Kasumi-1 (cell line): ENCODE data around the gene EPC2.
"Not testable (repeated sequence)": the region's sequence is repeated elsewhere in the genome, so short reads cannot be mapped to it uniquely, and the experiment has no call there.

Experiments used
- DNase-seq, 2 experiments: peaks; one replicate each; lab custom pipeline; 2025; lab: John Stamatoyannopoulos, UW

The EPC2 gene

GRCh38 chr2:148721991-148722777 is 77.6 kb downstream of the EPC2 start:
- no peak for DNase-seq

GRCh38 chr2:148725564-148725963 is 81.0 kb downstream of the EPC2 start:
- DNase-seq, result peak in 1 of 2 experiments; percentile 23

GRCh38 chr2:148726228-148726627 is 81.7 kb downstream of the EPC2 start:
- no peak for DNase-seq

GRCh38 chr2:148730085-148730484 is 85.5 kb downstream of the EPC2 start:
- peak; percentile 14 to 75 for DNase-seq

GRCh38 chr2:148737742-148738141 is 93.2 kb downstream of the EPC2 start:
- DNase-seq, result no peak

GRCh38 chr2:148739454-148740105 is 95.0 kb downstream of the EPC2 start:
- DNase-seq, result no peak

GRCh38 chr2:148742373-148742772 is 97.8 kb downstream of the EPC2 start:
- no peak for DNase-seq

GRCh38 chr2:148745151-148745851 is 100.8 kb downstream of the EPC2 start:
- no peak for DNase-seq

GRCh38 chr2:148746973-148747372 is 102.4 kb downstream of the EPC2 start:
- no peak for DNase-seq

- DNase-seq, result no peak
Observed at GRCh38 chr2:148751907-148752306, 107.4 kb downstream of the EPC2 start.

- no peak for DNase-seq
Observed at GRCh38 chr2:148752977-148753376, 108.4 kb downstream of the EPC2 start.

- no peak for DNase-seq
Observed at GRCh38 chr2:148754864-148755263, 110.3 kb downstream of the EPC2 start.

- peak in 1 of 2 experiments; percentile 20 for DNase-seq
Observed at GRCh38 chr2:148756292-148756975, 111.9 kb downstream of the EPC2 start.

- no peak for DNase-seq
Observed at GRCh38 chr2:148764815-148765214, 120.3 kb downstream of the EPC2 start.

GRCh38 chr2:148770047-148770446 is 125.5 kb downstream of the EPC2 start:
- DNase-seq, result no peak

GRCh38 chr2:148781544-148781943 is 137.0 kb downstream of the EPC2 start:
- no peak for DNase-seq

- DNase-seq, result no peak
Observed at GRCh38 chr2:148789059-148789458, 144.5 kb downstream of the EPC2 start.

- DNase-seq, result not testable (repeated sequence)
Observed at GRCh38 chr2:148790172-148790571, 145.6 kb downstream of the EPC2 start.

GRCh38 chr2:148794558-148794957 is 150.0 kb downstream of the EPC2 start:
- no peak for DNase-seq

- no peak for DNase-seq
Observed at GRCh38 chr2:148796735-148797512, 152.4 kb downstream of the EPC2 start.

GRCh38 chr2:148802448-148803220 is 158.1 kb downstream of the EPC2 start:
- DNase-seq, result no peak
